Kidney (tissue), 14 donors: ENCODE measurements around the gene ERCC4. TPM values are rescaled to one million over a fixed set of nuclear protein-coding genes. Genes with fewer than 3 reads are reported as not detected.

Source experiments
- DNase-seq, 5 donors: peaks; one replicate each; pipeline ENCODE4 v3.0.0-alpha.2; 2013 to 2020
- FAIRE-seq: peaks from 2 replicates; lab custom pipeline; 2012; peaks lifted over from hg19 to GRCh38; lab: Jason Lieb, UNC
- H3K27ac ChIP-seq, 2 donors: one replicate each; pipeline ENCODE4 v1.7.0; 2013; ENCODE audit warnings: low read depth in 2 of 2, low read length in 2 of 2, inconsistent platforms in 1 of 2
- H3K27me3 ChIP-seq: one replicate; pipeline ENCODE4 v1.7.1; 2013; ENCODE audit warnings: low read length, inconsistent platforms; ENCODE audit not compliant: control insufficient read depth, insufficient read depth
- H3K36me3 ChIP-seq, 3 donors: one replicate each; pipeline versions ENCODE4 v1.7.0 to v1.7.1; 2013; ENCODE audit warnings: low read length in 3 of 3, control low read depth in 1 of 3, inconsistent platforms in 1 of 3; ENCODE audit not compliant: insufficient read depth in 3 of 3, control insufficient read depth in 2 of 3
- H3K4me1 ChIP-seq, 3 donors: one replicate each; pipeline versions ENCODE4 v1.7.0 to v1.7.1; 2013; ENCODE audit warnings: low read length in 3 of 3, inconsistent platforms in 1 of 3, low read depth in 1 of 3; ENCODE audit not compliant: control insufficient read depth in 2 of 3, insufficient read depth in 2 of 3
- H3K4me3 ChIP-seq, 3 donors: one replicate each; pipeline versions ENCODE4 v1.7.0 to v1.8.1; 2013; ENCODE audit warnings: low read length in 3 of 3, control low read depth in 1 of 3, inconsistent platforms in 1 of 3
- H3K9ac ChIP-seq, 3 donors: one replicate each; pipeline versions ENCODE4 v1.7.0 to v1.7.1; 2013; ENCODE audit warnings: low read length in 3 of 3, control low read depth in 1 of 3, inconsistent platforms in 1 of 3
- H3K9me3 ChIP-seq, 3 donors: one replicate each; pipeline versions ENCODE4 v1.7.0 to v1.7.1; 2013; ENCODE audit warnings: low read length in 3 of 3, control low read depth in 1 of 3, inconsistent platforms in 1 of 3; ENCODE audit not compliant: control insufficient read depth in 2 of 3, insufficient read depth in 1 of 3
- intact Hi-C: fragments of 100-400 bp; cut with DNase I; formaldehyde crosslinking; loops from one replicate; pipeline ENCODE4 v1.11.1; 2022
- polyA plus RNA-seq: library from polyadenylated mRNA; stranded (reverse); fragments of 350-450 nt; fragmentation: Illumina TruSeq; extraction: RNeasy Lipid Tissue Mini Kit (QIAGEN cat#74804); gene quantifications from one replicate; pipeline ENCODE4 v1.2.3, GENCODE V29; 2014; ENCODE audit warnings: low read depth, low replicate concordance; ENCODE audit not compliant: insufficient read depth
- total RNA-seq: library from RNA; stranded (reverse); fragmentation: NEBNext Ultra II Directional; extraction: Animal tissue kit (Norgen Biotek cat#: 25700); gene quantifications from one replicate; pipeline ENCODE4 v1.2.1, GENCODE V29; 2021
- TF ChIP-seq, protein P1 (sequence below): IDR thresholded peaks from 3 replicates; pipeline ENCODE4 v1.5.1; 2012; ENCODE audit warnings: mild to moderate bottlenecking, moderate library complexity, borderline replicate concordance; ENCODE audit not compliant: insufficient read depth; ENCODE audit errors: extremely low read depth
- donor health status: control.
- donor health status: control.
- donor health status: control.
- donor health status: control.
- donor health status: control.
- donor health status: DM: yes; HTN: yes; CAD: no.
- donor health status: Normal renal cell carcinoma (clear cell type).

ERCC4 gene
- total and polyA plus RNA-seq, 2 donors from 2014 or later = 2.0 to 10.5 TPM

DNA sequence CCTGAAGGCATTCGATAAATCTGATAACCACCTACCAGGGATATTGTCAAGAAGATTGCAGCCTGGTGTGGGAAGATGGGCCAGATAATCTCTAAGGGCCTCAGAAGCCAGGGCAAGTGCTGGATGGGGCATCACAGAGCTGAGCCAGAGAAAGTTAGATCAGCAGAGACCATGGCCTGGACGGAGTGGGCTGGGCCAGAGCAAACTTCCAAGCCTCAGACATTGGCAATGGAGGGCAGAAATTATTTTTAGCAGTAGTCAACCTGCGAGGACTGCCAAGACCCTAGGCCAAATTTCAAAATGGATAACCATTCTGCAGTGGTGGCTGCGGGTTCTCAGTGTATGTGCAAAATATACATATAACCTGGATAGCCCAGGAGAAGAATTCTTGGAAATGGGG is 18.5 kb downstream of the ERCC4 start:
- H3K36me3 ChIP-seq = peaks cover 2 to 6% (median 4%) of the 10 kb centered on the region in 3 donors
- H3K4me3 ChIP-seq = no peak overlapping the region
- H3K27ac ChIP-seq = no peak overlapping the region
- H3K9ac ChIP-seq = no peak overlapping the region
- H3K9me3 ChIP-seq = no peaks in the 10 kb centered on the region
- intact Hi-C loops = no loop called here
- FAIRE-seq (no peak), DNase-seq (no peak)
- TF ChIP-seq, protein P1, sequence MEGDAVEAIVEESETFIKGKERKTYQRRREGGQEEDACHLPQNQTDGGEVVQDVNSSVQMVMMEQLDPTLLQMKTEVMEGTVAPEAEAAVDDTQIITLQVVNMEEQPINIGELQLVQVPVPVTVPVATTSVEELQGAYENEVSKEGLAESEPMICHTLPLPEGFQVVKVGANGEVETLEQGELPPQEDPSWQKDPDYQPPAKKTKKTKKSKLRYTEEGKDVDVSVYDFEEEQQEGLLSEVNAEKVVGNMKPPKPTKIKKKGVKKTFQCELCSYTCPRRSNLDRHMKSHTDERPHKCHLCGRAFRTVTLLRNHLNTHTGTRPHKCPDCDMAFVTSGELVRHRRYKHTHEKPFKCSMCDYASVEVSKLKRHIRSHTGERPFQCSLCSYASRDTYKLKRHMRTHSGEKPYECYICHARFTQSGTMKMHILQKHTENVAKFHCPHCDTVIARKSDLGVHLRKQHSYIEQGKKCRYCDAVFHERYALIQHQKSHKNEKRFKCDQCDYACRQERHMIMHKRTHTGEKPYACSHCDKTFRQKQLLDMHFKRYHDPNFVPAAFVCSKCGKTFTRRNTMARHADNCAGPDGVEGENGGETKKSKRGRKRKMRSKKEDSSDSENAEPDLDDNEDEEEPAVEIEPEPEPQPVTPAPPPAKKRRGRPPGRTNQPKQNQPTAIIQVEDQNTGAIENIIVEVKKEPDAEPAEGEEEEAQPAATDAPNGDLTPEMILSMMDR = no peak
- no peaks in the 10 kb centered on the region for H3K4me1 ChIP-seq
- H3K27me3 ChIP-seq = no peaks in the 10 kb centered on the region

DNA sequence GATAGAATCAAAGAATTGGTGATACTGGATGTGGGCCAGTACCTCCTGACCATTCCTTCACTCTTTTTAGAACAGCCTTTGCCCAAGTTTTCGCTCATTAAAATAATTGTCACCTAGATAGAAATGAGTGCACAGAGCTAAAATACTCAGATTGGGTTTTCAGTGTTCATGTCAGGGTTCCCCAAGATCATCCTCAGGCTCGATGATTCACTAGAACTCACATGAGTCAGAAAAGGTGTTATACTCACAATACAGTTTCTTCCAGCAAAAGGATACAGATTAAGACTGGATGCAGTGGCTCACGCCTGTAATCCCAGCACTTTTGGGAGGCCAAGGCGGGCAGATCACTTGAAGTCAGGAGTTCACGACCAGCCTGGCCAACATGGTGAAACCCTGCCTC is 19.9 kb downstream of the ERCC4 start:
- intact Hi-C loops = no loop called here
- FAIRE-seq (no peak), DNase-seq (no peak)
- H3K9ac ChIP-seq = no peak overlapping the region
- TF ChIP-seq, protein P1 = no peak
- peaks cover 2 to 9% (median 6%) of the 10 kb centered on the region in 3 donors for H3K36me3 ChIP-seq
- H3K27me3 ChIP-seq = no peaks in the 10 kb centered on the region
- H3K4me1 ChIP-seq = no peaks in the 10 kb centered on the region
- H3K27ac ChIP-seq = no peak overlapping the region
- no peaks in the 10 kb centered on the region for H3K9me3 ChIP-seq
- no peak overlapping the region for H3K4me3 ChIP-seq

DNA sequence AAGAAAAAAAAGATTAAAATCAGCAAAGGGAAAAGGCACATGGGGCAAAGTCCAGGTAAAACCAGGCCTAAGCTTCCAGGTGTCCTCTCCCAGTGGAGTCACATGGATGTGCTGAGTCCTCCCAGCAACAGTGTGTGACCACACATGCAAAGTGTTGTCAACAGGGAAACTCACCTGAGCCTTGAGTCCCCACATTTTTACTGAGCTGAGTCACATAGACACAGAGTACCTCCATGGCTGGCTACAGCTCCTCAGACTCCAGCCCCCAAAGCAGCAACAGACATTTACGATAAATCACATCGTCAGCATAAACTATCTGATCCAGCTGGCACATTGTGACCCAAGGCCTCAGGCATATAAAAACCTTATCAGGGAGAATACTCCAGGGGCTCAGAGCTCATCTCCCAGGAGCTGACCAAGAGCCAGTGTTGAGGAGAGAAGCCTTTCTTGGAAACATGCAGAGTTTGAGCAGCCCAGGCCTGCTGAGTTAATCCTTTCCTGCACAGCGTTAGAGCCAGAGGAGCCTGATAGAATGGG is 20.5 kb downstream of the ERCC4 start:
- DNase-seq = no peak
- no peaks in the 10 kb centered on the region for H3K9me3 ChIP-seq
- H3K4me1 ChIP-seq = no peaks in the 10 kb centered on the region
- H3K4me3 ChIP-seq = no peak overlapping the region
- no peak overlapping the region for H3K27ac ChIP-seq
- no peak overlapping the region for H3K9ac ChIP-seq
- no peaks in the 10 kb centered on the region for H3K27me3 ChIP-seq
- FAIRE-seq = no peak
- intact Hi-C loops = no loop called here
- TF ChIP-seq, protein P1 = no peak
- H3K36me3 ChIP-seq = peaks cover 2 to 12% (median 8%) of the 10 kb centered on the region in 3 donors

DNA sequence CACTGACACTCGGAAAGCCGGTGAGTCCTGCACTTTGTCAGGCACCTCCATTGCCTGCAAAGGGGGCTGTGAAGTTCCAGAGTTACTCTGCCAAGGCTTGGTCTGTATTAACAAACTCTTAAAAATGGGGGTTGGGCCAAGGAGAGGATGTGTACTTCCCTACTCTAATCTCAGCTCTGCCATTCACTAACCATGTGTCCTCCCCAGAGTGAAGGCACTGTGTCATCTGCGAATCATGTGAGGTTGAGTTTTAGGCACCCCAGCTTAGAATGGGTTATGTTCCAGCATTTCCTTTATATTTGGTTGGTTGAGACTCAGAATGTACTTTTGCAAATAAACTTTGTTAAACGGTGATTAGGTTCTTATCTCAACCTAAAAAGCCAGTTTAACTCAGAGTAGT is 24.9 kb downstream of the ERCC4 start:
- DNase-seq (no peak), FAIRE-seq (no peak)
- Histone ChIP-seq H3K4me1 (no peaks in the 10 kb centered on the region), H3K9ac (no peak overlapping the region), H3K27me3 (no peaks in the 10 kb centered on the region), H3K36me3 (peaks cover 0 to 27% (median 13%) of the 10 kb centered on the region in 3 donors), H3K4me3 (no peak overlapping the region), H3K27ac (no peak overlapping the region), H3K9me3 (no peaks in the 10 kb centered on the region)
- intact Hi-C loops = no loop called here
- TF ChIP-seq, protein P1 = no peak
